ENCODE results near the gene ZNF277.
A peak's percentile ranks its signal among the peaks of the same experiment; 100 is the strongest.

The ZNF277 gene

GRCh38 chr7:112201411-112201810 is 5.1 kb upstream of the ZNF277 start:
- no peak for TF ChIP-seq CTCF (conservative IDR thresholded peaks at IDR 0.05; ENCODE audit: low read depth, low read length)
- H3K4me3 ChIP-seq (ENCODE audit: low read length): no peak overlapping the region
- no peak for DNase-seq (ENCODE audit: low read depth)

- no peak for DNase-seq (ENCODE audit: low read depth)
- no peak for TF ChIP-seq CTCF (conservative IDR thresholded peaks at IDR 0.05; ENCODE audit: low read depth, low read length)
- no peak overlapping the region for H3K4me3 ChIP-seq (ENCODE audit: low read length)
Measured at GRCh38 chr7:112201839-112202238, 4.7 kb upstream of the ZNF277 start.

GRCh38 chr7:112202816-112203215 is 3.7 kb upstream of the ZNF277 start:
- no peak overlapping the region for H3K4me3 ChIP-seq (ENCODE audit: low read length)
- TF ChIP-seq CTCF (conservative IDR thresholded peaks at IDR 0.05; ENCODE audit: low read depth, low read length): no peak
- no peak for DNase-seq (ENCODE audit: low read depth)

- DNase-seq (ENCODE audit: low read depth): no peak
- no peak for TF ChIP-seq CTCF (conservative IDR thresholded peaks at IDR 0.05; ENCODE audit: low read depth, low read length)
- no peak overlapping the region for H3K4me3 ChIP-seq (ENCODE audit: low read length)
Measured at GRCh38 chr7:112203365-112203739, 3.1 kb upstream of the ZNF277 start.

- TF ChIP-seq CTCF (conservative IDR thresholded peaks at IDR 0.05; ENCODE audit: low read depth, low read length): no peak
- H3K4me3 ChIP-seq (ENCODE audit: low read length): peak overlapping the region; percentile 96
- DNase-seq (ENCODE audit: low read depth): no peak
Measured at GRCh38 chr7:112204499-112205342, 1.8 kb upstream of the ZNF277 start.

- no peak for DNase-seq (ENCODE audit: low read depth)
- H3K4me3 ChIP-seq (ENCODE audit: low read length): peak overlapping the region; percentile 96
- no peak for TF ChIP-seq CTCF (conservative IDR thresholded peaks at IDR 0.05; ENCODE audit: low read depth, low read length)
Measured at GRCh38 chr7:112205343-112206237, 905 bp upstream of the ZNF277 start.
